Mesodermal cell (in vitro differentiated cells): ENCODE measurements around the gene SRCAP.

Experiments used
- H3K27ac ChIP-seq: 2 replicates; pipeline ENCODE4 v1.7.0; 2013; ENCODE audit warnings: mild to moderate bottlenecking, low read depth, low read length, moderate library complexity; ENCODE audit not compliant: severe bottlenecking
- H3K36me3 ChIP-seq: 2 replicates; pipeline ENCODE4 v1.7.1; 2013; ENCODE audit warnings: mild to moderate bottlenecking, low read length, moderate library complexity; ENCODE audit not compliant: control insufficient read depth, insufficient read depth
- H3K4me1 ChIP-seq: one replicate; pipeline ENCODE4 v1.7.1; 2013; ENCODE audit warnings: mild to moderate bottlenecking, low read length; ENCODE audit not compliant: insufficient read depth, control insufficient read depth, poor library complexity, severe bottlenecking
- H3K4me3 ChIP-seq: 2 replicates; pipeline ENCODE4 v1.7.0; 2013; ENCODE audit warnings: low read length, control low read depth, mild to moderate bottlenecking; ENCODE audit not compliant: insufficient read depth, poor library complexity, severe bottlenecking; ENCODE audit errors: extremely low read depth
- H3K9me3 ChIP-seq: 2 replicates; pipeline ENCODE4 v1.7.1; 2013; ENCODE audit warnings: mild to moderate bottlenecking, low read length, moderate library complexity; ENCODE audit not compliant: control insufficient read depth
- WGBS, 2 experiments: methylation state at CpG; one replicate each; pipeline ENCODE4 v1.1.5; 2013; ENCODE audit warnings: missing lambda C conversion rate in 2 of 2; ENCODE audit not compliant: insufficient coverage in 2 of 2; 5-methylcytosine and 5-hydroxymethylcytosine counted together

SRCAP gene

DNA sequence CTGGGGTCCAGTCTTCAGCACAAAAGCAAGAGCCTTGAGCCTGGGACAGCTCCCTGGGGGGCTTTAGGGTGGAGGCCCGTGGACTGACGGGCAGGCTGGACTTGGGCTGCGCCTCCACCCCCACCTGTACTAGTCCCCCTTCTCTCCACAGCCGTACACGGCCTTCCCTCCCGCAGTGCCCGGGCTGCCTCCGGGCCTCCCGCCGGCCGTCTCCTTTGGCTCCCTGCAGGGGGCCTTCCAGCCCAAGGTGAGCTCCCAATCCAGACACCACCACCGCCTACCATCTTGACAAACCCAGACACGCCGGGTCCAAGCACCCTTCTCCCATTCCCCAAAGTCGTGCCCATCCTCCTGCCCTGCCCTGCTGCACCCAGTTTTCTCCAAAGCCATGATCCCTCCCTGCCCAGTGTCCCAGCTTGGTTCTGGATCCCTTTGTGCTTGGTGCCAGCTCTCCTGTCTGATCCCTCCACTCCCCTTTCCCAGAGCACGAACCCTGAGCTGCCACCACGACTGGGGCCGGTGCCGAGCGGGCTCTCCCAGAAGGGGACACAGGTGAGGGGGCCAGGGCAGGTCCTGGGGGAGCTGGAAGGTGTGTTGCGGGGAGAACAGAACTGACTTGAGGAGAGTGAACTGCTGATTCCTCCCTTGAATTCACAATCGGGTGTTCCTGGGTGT is 33.7 kb upstream of the SRCAP start:
- Histone ChIP-seq H3K4me3 (no peak overlapping the region), H3K36me3 (peaks cover 88% of the 10 kb centered on the region), H3K27ac (peak overlapping the region; percentile 29), H3K9me3 (no peaks in the 10 kb centered on the region), H3K4me1 (peaks cover 13% of the 10 kb centered on the region)
- 94 to 97% methylated on average over 16 to 21 of the region's 22 CpGs for WGBS, 2 experiments

- Histone ChIP-seq H3K27ac (peak overlapping the region; percentile 29), H3K4me3 (no peak overlapping the region), H3K4me1 (peaks cover 10% of the 10 kb centered on the region), H3K36me3 (peaks cover 90% of the 10 kb centered on the region), H3K9me3 (no peaks in the 10 kb centered on the region)
- WGBS, 2 experiments = 80 to 94% methylated on average over 1 to 3 of the region's 4 CpGs
These were observed 33.2 kb upstream of the SRCAP start for GRCh38 chr16:30665830-30666190.

DNA sequence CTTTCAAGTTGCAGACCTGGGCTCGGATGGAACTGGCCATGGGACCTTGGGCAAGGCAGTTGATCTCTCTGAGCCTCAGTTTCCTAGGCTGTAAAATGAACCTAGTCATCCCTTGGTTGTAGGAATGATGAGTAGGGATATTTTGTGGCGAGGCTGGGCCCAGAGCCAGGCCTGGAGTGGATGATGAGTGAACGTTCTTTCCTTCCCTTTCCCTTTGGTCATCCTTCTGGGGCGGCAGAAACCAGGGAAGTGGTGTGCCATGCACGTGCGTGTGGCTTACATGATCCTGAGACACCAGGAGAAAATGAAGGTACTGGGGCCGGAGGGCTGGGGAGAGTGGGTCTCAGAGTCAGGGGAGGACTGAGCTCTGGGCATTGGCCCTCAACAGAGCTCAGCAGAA is 32.3 kb upstream of the SRCAP start:
- H3K36me3 ChIP-seq = peaks cover 85% of the 10 kb centered on the region
- no peak overlapping the region for H3K27ac ChIP-seq
- peaks cover 5% of the 10 kb centered on the region for H3K4me1 ChIP-seq
- WGBS, 2 experiments = 97 to 98% methylated on average over 5 to 6 of the region's 7 CpGs
- H3K9me3 ChIP-seq = no peaks in the 10 kb centered on the region
- no peak overlapping the region for H3K4me3 ChIP-seq

DNA sequence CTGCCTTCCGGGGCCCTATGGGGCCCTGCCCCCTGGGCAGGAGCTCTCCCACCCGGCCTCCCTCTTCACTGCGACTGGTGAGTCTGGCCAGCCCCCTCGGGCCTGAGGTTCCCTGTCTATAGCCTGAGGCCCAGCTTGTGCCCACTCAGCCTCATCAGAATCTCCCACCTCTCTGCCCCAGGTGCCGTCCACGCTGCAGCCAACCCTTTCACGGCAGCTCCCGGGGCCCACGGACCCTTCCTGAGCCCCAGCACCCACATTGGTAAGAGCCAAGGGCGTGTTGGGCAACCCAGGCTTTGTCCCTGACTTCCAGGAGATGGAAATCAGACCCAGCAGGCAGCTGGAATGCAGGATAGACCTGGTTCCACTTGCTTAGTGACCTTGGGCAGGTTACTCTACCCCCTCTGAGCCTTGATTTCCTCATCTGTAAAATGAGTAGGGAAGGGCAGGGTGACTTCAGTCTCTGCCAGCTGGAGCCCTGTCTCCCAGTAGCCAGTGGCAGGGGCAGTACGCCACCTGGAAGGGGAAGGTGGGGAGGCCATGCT is 31.5 kb upstream of the SRCAP start:
- no peak overlapping the region for H3K4me3 ChIP-seq
- peaks cover 78% of the 10 kb centered on the region for H3K36me3 ChIP-seq
- no peak overlapping the region for H3K27ac ChIP-seq
- H3K4me1 ChIP-seq = peaks cover 3% of the 10 kb centered on the region
- H3K9me3 ChIP-seq = no peaks in the 10 kb centered on the region
- WGBS, 2 experiments = 97 to 98% methylated on average over 7 to 11 of the region's 11 CpGs

DNA sequence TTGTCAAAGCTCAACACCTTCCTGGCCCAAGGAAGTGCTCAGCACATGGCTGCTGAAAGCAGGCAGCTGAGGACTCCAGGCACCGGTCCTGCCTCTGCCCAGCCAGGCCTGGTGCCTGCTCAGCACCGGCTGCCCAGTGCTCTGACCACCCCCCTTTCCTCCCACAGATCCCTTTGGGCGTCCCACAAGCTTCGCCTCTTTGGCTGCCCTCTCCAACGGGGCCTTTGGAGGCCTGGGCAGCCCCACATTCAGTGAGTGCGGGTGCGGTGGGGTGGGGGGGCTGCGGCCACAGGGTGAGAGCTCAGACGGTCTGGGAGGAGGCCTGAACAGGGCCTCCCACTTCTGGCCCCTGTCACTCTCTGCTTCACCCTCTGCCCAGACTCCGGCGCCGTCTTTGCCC is 30.6 kb upstream of the SRCAP start:
- H3K9me3 ChIP-seq = no peaks in the 10 kb centered on the region
- H3K4me3 ChIP-seq = no peak overlapping the region
- 96 to 98% methylated on average over 9 to 10 of the region's 12 CpGs for WGBS, 2 experiments
- H3K36me3 ChIP-seq = peaks cover 68% of the 10 kb centered on the region
- no peak overlapping the region for H3K27ac ChIP-seq
- no peaks in the 10 kb centered on the region for H3K4me1 ChIP-seq

GRCh38 chr16:30669026-30669902 is 29.7 kb upstream of the SRCAP start:
- WGBS, 2 experiments = 96 to 98% methylated on average over 20 to 39 of the region's 41 CpGs
- peaks cover 60% of the 10 kb centered on the region for H3K36me3 ChIP-seq
- H3K9me3 ChIP-seq = no peaks in the 10 kb centered on the region
- no peak overlapping the region for H3K4me3 ChIP-seq
- no peak overlapping the region for H3K27ac ChIP-seq
- no peaks in the 10 kb centered on the region for H3K4me1 ChIP-seq

GRCh38 chr16:30669903-30670824 is 28.8 kb upstream of the SRCAP start:
- peaks cover 54% of the 10 kb centered on the region for H3K36me3 ChIP-seq
- no peak overlapping the region for H3K4me3 ChIP-seq
- WGBS, 2 experiments = 93 to 96% methylated on average over 8 to 11 of the region's 14 CpGs
- H3K9me3 ChIP-seq = no peaks in the 10 kb centered on the region
- no peak overlapping the region for H3K27ac ChIP-seq
- H3K4me1 ChIP-seq = no peaks in the 10 kb centered on the region

GRCh38 chr16:30675143-30675542 is 23.8 kb upstream of the SRCAP start:
- H3K9me3 ChIP-seq = no peaks in the 10 kb centered on the region
- H3K4me1 ChIP-seq = no peaks in the 10 kb centered on the region
- H3K27ac ChIP-seq = no peak overlapping the region
- H3K36me3 ChIP-seq = peaks cover 10% of the 10 kb centered on the region
- WGBS, 2 experiments = 73 to 81% methylated on average over 6 to 8 of the region's 10 CpGs
- H3K4me3 ChIP-seq = no peak overlapping the region

DNA sequence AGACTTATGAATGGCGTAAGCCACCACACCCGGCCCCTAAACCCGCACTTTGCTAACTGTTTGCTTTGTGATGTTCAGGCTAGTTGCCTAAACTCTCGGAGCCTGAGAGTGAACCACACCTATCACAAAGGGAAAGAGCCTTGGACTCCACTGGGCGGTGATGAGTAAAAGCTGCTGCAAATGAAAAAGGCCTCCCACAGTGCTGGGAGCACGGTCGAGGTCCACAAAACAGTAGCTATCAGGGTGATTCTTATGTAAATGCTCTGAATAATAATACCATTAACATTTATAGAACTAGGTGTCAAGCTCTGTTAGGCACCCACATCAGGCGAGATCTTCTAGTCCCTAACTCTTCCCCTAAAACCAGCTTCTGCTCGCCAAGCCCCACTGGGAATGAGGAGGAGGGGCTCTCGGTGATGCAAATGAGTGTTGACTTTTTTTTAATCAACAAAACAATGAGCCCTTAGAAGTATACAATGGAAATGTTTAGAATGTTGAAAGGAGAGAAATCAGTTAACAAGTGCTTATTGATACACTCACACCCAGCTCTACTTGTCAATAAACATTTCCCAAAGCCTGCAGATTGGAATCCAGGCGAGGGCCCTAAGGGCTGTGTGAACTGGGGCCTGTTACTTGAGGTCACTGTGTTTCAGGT is 20.9 kb upstream of the SRCAP start:
- no peaks in the 10 kb centered on the region for H3K36me3 ChIP-seq
- WGBS, 2 experiments = 0% methylated on average over 3 of the region's 11 CpGs; no CpG with 5 or more reads in 1 of the 2 experiments
- no peaks in the 10 kb centered on the region for H3K9me3 ChIP-seq
- no peak overlapping the region for H3K27ac ChIP-seq
- H3K4me1 ChIP-seq = no peaks in the 10 kb centered on the region
- H3K4me3 ChIP-seq = no peak overlapping the region

DNA sequence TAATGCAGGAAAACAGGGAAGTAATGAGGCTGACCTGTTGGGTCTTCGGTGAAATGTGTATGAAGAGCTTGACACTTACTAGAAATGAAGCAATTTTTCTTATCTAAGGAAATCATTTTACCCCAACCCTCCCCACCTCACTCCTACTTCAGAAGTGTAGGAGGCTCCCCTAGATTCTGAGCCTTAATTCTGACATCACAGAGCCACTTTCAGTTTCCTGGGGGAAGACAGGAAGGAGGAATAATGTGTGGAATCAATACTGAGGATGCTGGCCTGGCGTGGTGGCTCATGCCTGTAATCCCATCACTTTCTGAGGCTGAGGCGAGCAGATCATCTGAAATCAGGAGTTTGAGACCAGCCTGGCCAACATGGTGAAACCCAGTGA is 20.4 kb upstream of the SRCAP start:
- no peak overlapping the region for H3K4me3 ChIP-seq
- WGBS, 2 experiments = 38 to 59% methylated on average over 2 to 3 of the region's 3 CpGs
- no peaks in the 10 kb centered on the region for H3K36me3 ChIP-seq
- H3K4me1 ChIP-seq = no peaks in the 10 kb centered on the region
- H3K9me3 ChIP-seq = no peaks in the 10 kb centered on the region
- no peak overlapping the region for H3K27ac ChIP-seq
